Gastroesophageal sphincter (tissue), 4 donors: Measurements from ENCODE around the gene IFT88. TPM values are rescaled to one million over a fixed set of nuclear protein-coding genes. Genes with fewer than 3 reads are reported as not detected.

ENCODE experiments used
- ATAC-seq: fragments of 150-250 bp; one replicate; pipeline ENCODE4 v1.9.1; 2016; ENCODE audit warnings: mild to moderate bottlenecking, moderate library complexity
- H3K27ac ChIP-seq, 4 donors: fragments of 200-600 bp; sonication (generic) in 3 of 4; 1 replicate in 3 of 4; 2 replicates in 1 of 4; pipeline ENCODE4 v1.5.1; 2016 to 2019
- H3K27me3 ChIP-seq: fragments of 200-600 bp; sonication (generic); one replicate; pipeline ENCODE4 v1.5.1; 2019
- H3K36me3 ChIP-seq, 2 donors: fragments of 200-600 bp; sonication (generic); one replicate each; pipeline ENCODE4 v1.5.1; 2019; ENCODE audit warnings: control low read depth in 1 of 2
- H3K4me1 ChIP-seq, 3 donors: fragments of 200-600 bp; sonication (generic); 1 replicate in 2 of 3; 2 replicates in 1 of 3; pipeline ENCODE4 v1.5.1; 2016 to 2019; ENCODE audit warnings: control low read depth in 2 of 3
- H3K4me3 ChIP-seq, 2 donors: fragments of 200-600 bp; sonication (generic); one replicate each; pipeline ENCODE4 v1.5.1; 2019; ENCODE audit warnings: mild to moderate bottlenecking in 1 of 2, moderate library complexity in 1 of 2
- H3K9me3 ChIP-seq, 3 donors: fragments of 200-600 bp; sonication (generic); one replicate each; pipeline ENCODE4 v1.5.1; 2017 to 2019; ENCODE audit warnings: control low read depth in 2 of 3
- EP300 ChIP-seq: sonication (generic); formaldehyde crosslinking; IDR thresholded peaks from one replicate; pipeline ENCODE4 v1.6.1; 2017; ENCODE audit warnings: antibody characterized with exemption, mild to moderate bottlenecking
- POLR2A ChIP-seq, 2 donors: fragments of 450-650 bp; IDR thresholded peaks; one replicate each; pipeline ENCODE4 v1.6.1; 2017; ENCODE audit warnings: antibody characterized with exemption in 2 of 2, mild to moderate bottlenecking in 2 of 2, moderate library complexity in 1 of 2
- POLR2AphosphoS5 ChIP-seq: sonication (generic); formaldehyde crosslinking; IDR thresholded peaks from one replicate; pipeline ENCODE4 v1.6.1; 2017; ENCODE audit warnings: antibody characterized with exemption
- WGBS, 2 donors: methylation state at CpG; one replicate each; pipeline ENCODE4 v1.1.5; 2018; ENCODE audit warnings: low coverage in 1 of 2; 5-methylcytosine and 5-hydroxymethylcytosine counted together
- total RNA-seq, 4 donors: library from RNA; depleted of rRNA; stranded (reverse); fragments of >200 nt; gene quantifications; one replicate each; pipeline ENCODE4 v1.1.0, GENCODE V29; 2016
- TF ChIP-seq, protein P1 (sequence below), 4 experiments: fragments of 200-600 bp in 2 of 4; fragments of 450-650 bp in 2 of 4; sonication (generic) in 1 of 4; IDR thresholded peaks; one replicate each; pipeline ENCODE4 v1.5.1; 2017 to 2019; ENCODE audit warnings: antibody characterized with exemption in 4 of 4, mild to moderate bottlenecking in 2 of 4, moderate library complexity in 2 of 4

IFT88 gene
- total RNA-seq, 4 donors from 2014 or later = 9.1 to 21.2 (median 13.2) TPM

DNA sequence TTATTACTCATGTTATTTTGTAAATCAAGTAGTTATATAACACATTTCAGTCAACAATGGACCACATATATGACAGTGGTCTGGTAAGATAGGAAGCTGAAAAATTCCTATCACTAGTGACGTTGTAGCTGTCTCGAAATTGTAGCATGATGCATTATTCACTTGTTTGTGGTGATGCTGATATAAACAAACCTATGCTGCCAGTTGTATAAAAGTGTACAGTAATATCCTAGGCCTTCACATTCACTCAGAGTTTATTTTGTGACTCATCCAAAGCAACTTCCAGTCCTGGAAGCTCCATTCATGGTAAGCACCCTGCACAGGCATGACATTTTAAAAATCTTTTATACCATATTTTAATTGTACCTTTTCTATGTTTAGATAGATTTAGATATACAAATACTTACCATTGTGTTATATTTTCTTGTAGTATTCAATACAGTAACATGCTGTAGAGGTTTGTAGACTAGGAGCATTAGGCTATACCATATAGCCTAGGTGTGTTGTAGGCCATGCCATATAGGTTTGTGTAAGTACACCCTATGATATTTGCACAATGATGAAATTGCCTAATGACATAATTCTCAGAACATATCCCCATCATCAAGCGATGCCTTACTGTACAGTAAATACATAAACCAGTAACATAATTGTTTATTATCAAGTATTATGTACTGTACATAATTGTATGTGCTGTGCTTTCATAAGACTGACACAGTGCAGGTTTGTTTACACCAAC, 49.3 kb downstream of the IFT88 start:
- Histone ChIP-seq H3K4me1 (no peaks in the 10 kb centered on the region), H3K36me3 (peaks cover 0 to 44% of the 10 kb centered on the region in 2 donors), H3K4me3 (no peak overlapping the region), H3K9me3 (no peaks in the 10 kb centered on the region), H3K27ac (no peak overlapping the region), H3K27me3 (no peaks in the 10 kb centered on the region)
- WGBS, 2 donors = 78 to 94% methylated on average over 3 of the region's 3 CpGs
- no peak for ATAC-seq
- TF ChIP-seq POLR2A (IDR thresholded peaks at IDR 0.05) = no peak

DNA sequence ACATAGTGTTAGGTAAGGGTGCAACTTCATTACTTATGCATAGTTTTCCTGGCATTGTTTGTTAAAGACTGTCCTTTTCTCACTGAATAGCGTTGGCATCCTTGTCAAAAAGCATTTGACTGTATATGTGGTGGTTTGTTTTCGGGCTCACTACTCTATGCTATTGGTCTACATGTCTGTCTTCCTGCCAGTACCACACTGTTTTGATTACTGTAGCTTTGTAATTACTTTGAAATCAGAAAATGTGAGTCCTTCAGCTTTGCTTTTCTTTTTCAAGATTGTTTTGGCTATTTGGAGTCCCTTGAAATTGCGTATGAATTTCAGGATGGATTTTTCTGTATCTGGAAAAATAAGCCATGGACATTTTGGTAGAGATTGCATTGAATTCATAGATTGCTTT, 56.0 kb downstream of the IFT88 start:
- H3K36me3 ChIP-seq = peaks cover 0 to 52% of the 10 kb centered on the region in 2 donors
- peaks cover 0 to 11% (median 0%) of the 10 kb centered on the region in 3 donors for H3K9me3 ChIP-seq
- H3K27ac ChIP-seq = no peak overlapping the region
- 96 to 97% methylated on average over 3 of the region's 3 CpGs for WGBS, 2 donors
- ATAC-seq = no peak
- H3K4me1 ChIP-seq = no peaks in the 10 kb centered on the region
- H3K4me3 ChIP-seq = no peak overlapping the region
- no peaks in the 10 kb centered on the region for H3K27me3 ChIP-seq
- TF ChIP-seq, protein P1, sequence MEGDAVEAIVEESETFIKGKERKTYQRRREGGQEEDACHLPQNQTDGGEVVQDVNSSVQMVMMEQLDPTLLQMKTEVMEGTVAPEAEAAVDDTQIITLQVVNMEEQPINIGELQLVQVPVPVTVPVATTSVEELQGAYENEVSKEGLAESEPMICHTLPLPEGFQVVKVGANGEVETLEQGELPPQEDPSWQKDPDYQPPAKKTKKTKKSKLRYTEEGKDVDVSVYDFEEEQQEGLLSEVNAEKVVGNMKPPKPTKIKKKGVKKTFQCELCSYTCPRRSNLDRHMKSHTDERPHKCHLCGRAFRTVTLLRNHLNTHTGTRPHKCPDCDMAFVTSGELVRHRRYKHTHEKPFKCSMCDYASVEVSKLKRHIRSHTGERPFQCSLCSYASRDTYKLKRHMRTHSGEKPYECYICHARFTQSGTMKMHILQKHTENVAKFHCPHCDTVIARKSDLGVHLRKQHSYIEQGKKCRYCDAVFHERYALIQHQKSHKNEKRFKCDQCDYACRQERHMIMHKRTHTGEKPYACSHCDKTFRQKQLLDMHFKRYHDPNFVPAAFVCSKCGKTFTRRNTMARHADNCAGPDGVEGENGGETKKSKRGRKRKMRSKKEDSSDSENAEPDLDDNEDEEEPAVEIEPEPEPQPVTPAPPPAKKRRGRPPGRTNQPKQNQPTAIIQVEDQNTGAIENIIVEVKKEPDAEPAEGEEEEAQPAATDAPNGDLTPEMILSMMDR (IDR thresholded peaks at IDR 0.05) = no peak
- no peak for TF ChIP-seq POLR2A (IDR thresholded peaks at IDR 0.05)
- TF ChIP-seq EP300 = no peak

DNA sequence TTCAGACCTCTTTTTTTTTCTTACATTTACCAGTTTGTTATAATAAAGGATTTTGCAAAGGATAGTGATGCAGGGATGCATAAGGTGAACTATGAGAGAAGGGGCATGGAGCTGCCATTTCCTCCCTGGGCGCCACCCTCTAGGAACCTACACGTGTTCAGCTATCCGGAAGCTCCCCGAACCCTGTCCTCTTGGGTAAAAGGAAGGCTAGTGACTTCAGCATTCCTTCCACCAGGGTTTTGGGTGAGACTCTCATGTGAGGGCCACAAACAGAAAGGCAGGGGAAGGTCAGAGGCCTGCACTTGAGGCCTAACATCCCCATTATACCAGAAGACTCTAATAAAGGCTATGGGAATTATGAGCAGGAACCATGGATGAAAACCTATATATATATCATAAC, 57.3 kb downstream of the IFT88 start:
- Histone ChIP-seq H3K36me3 (peaks cover 0 to 41% of the 10 kb centered on the region in 2 donors), H3K4me3 (no peak overlapping the region), H3K4me1 (no peaks in the 10 kb centered on the region), H3K27ac (no peak overlapping the region), H3K9me3 (peaks cover 0 to 11% (median 0%) of the 10 kb centered on the region in 3 donors), H3K27me3 (no peaks in the 10 kb centered on the region)
- TF ChIP-seq POLR2A (IDR thresholded peaks at IDR 0.05) (no peak), EP300 (no peak), POLR2AphosphoS5 (no peak)
- TF ChIP-seq, protein P1 (IDR thresholded peaks at IDR 0.05) = no peak
- no peak for ATAC-seq
- WGBS, 2 donors = 81 to 100% methylated on average over 3 to 4 of the region's 4 CpGs

DNA sequence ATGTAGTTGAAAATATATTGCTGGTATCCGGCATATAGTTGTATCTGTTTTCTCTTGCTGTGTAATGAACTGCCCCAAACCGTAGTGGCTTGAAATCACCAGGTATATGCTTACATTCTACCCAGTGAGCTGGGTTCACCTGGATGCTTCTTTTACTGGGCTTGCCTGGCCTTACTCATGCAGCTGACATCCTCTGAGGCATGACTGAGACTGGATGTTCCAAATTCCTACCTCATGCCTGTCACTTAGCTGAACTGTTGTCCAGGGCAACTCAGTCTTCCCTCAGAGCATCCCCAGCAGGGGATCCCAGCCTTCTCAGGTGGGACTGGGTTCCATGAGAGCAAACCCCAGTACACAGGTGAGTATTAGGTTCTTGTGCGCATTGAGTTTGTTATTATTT, 66.8 kb downstream of the IFT88 start:
- Histone ChIP-seq H3K4me3 (no peak overlapping the region), H3K36me3 (peaks cover 0 to 58% of the 10 kb centered on the region in 2 donors), H3K27ac (no peak overlapping the region), H3K9me3 (no peaks in the 10 kb centered on the region), H3K4me1 (no peaks in the 10 kb centered on the region), H3K27me3 (no peaks in the 10 kb centered on the region)
- 94 to 96% methylated on average over 2 to 3 of the region's 3 CpGs for WGBS, 2 donors
- TF ChIP-seq EP300 = no peak
- ATAC-seq = no peak

DNA sequence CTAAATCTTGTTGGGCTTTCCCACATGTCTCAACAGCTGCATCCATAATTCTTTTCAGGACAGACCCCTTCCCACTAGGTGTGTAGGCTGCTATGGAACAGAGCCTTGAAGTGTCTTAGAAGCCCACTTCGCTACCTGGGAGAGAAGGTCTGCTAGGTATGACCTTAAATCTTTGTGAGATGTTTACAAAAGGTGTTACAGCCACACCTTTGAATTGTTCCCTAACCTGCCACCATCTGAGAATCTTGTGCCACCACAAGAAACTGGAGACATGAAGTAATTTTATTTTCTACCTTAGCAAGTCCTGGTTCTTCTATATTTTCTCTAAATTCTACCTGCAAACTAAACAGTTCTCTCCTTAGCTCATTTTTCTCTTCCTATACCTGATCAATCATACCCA, 69.1 kb downstream of the IFT88 start:
- H3K9me3 ChIP-seq = no peaks in the 10 kb centered on the region
- H3K36me3 ChIP-seq = peaks cover 0 to 74% of the 10 kb centered on the region in 2 donors
- no peaks in the 10 kb centered on the region for H3K4me1 ChIP-seq
- TF ChIP-seq EP300 (no peak), POLR2AphosphoS5 (no peak), POLR2A (IDR thresholded peaks at IDR 0.05) (no peak)
- no peak for ATAC-seq
- WGBS, 2 donors = 86 to 100% methylated on average over 1 of the region's 1 CpG
- H3K4me3 ChIP-seq = no peak overlapping the region
- no peak overlapping the region for H3K27ac ChIP-seq
- no peaks in the 10 kb centered on the region for H3K27me3 ChIP-seq

DNA sequence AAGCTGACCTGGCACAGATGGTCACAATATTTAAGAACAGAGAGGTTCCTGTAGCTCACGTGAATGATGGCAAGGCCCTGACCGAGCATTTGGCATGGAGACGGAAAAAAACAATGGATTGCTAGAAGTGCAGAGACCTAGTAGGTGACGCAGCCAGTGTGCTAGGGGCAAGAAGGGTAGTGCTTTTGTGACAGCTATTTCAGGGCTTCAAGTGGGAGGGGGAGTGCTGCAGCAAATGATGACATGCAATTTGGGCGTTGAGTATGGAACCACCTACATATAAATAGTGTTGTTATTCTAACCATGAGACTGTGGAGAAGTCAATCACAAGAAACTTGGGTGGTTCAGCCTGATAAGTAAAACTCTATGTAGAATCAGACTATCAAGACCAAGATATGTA, 70.9 kb downstream of the IFT88 start:
- H3K27ac ChIP-seq = no peak overlapping the region
- 98 to 100% methylated on average over 1 to 4 of the region's 5 CpGs for WGBS, 2 donors
- no peak overlapping the region for H3K4me3 ChIP-seq
- H3K9me3 ChIP-seq = no peaks in the 10 kb centered on the region
- TF ChIP-seq, protein P1 (IDR thresholded peaks at IDR 0.05) = no peak
- TF ChIP-seq EP300 = no peak
- no peak for TF ChIP-seq POLR2A (IDR thresholded peaks at IDR 0.05)
- no peak for TF ChIP-seq POLR2AphosphoS5
- H3K36me3 ChIP-seq = peaks cover 0 to 67% of the 10 kb centered on the region in 2 donors
- H3K27me3 ChIP-seq = no peaks in the 10 kb centered on the region
- H3K4me1 ChIP-seq = no peaks in the 10 kb centered on the region
- ATAC-seq = no peak
